Kidney epithelial cell (primary cell): ENCODE results near the gene FCN2. TPM values are rescaled to one million over a fixed set of nuclear protein-coding genes. Genes with fewer than 3 reads are reported as not detected.

Experiments
- DNase-seq: peaks from one replicate; pipeline ENCODE4 v3.0.0-alpha.2; 2010; ENCODE audit warnings: low read depth
- H3K27me3 ChIP-seq: 2 replicates; pipeline ENCODE4 v1.6.0; 2011; ENCODE audit warnings: low read length; ENCODE audit not compliant: control insufficient read depth, insufficient read depth
- H3K36me3 ChIP-seq: 2 replicates; pipeline ENCODE4 v1.5.1; 2011; ENCODE audit warnings: low read length; ENCODE audit not compliant: control insufficient read depth, insufficient read depth
- H3K4me3 ChIP-seq: 2 replicates; pipeline ENCODE4 v1.5.1; 2011; ENCODE audit warnings: low read depth, mild to moderate bottlenecking, control low read depth, low read length
- total RNA-seq: library from RNA; depleted of rRNA; stranded (reverse); fragments of >200 nt; gene quantifications from 2 replicates; pipeline ENCODE4 v1.2.3, GENCODE V29; 2015
- TF ChIP-seq, protein P1 (sequence below): IDR thresholded peaks from 2 replicates; pipeline ENCODE4 v1.5.1; 2011; ENCODE audit warnings: mild to moderate bottlenecking, moderate library complexity, low read length, control low read depth, inconsistent platforms; ENCODE audit not compliant: insufficient read depth, poor library complexity, severe bottlenecking

The FCN2 gene
- total RNA-seq, 1 donor from 2014 or later = not detected

DNA sequence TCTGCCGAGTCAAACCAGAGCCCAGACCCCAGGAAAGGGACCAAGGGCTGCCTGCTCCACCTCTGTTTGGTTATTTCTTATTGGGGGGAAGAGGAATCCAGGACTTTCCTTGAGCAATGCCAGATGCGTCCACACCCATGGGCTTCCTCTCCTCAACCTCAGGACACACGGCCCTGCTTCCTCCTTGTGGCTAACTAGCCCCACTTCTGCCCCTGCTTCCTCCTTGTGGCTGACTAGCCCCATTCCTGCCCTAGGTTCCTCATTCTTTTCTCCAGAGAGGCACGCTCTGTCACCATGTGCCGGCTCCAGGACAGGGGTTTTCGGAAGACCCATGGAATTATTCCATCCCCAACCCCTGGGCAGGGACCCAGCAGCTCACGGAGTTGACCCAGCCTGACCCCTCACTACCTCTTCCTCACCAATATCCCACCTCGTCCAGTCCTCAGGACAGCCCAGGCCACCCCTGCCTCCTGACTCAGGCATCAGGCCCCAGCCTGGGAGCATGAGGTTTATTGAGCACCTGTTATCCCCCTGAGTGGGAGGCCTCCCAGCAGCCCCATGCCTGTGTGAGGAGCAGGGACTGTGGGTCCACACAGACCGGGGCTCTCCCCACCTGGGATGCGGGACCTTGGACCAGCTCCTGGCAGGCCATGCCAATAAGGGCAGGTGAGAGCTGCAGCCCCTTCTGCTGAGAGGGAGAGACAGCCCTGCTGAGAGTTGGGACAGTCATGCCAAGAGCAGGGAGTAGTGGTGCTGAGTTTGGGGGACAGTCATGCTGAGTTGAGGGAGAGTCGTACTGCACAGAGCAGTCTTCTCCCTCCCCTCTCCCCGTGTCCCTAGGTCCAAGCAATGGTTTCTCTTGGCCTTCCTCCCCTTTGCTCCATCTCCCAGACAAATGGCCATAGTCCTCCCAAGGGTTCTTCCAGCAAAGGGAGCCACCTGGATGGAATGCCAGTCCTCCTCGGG is 48.9 kb downstream of the FCN2 start:
- DNase-seq = no peak
- Histone ChIP-seq H3K27me3 (no peaks in the 10 kb centered on the region), H3K36me3 (no peaks in the 10 kb centered on the region), H3K4me3 (no peak overlapping the region)
- TF ChIP-seq, protein P1, sequence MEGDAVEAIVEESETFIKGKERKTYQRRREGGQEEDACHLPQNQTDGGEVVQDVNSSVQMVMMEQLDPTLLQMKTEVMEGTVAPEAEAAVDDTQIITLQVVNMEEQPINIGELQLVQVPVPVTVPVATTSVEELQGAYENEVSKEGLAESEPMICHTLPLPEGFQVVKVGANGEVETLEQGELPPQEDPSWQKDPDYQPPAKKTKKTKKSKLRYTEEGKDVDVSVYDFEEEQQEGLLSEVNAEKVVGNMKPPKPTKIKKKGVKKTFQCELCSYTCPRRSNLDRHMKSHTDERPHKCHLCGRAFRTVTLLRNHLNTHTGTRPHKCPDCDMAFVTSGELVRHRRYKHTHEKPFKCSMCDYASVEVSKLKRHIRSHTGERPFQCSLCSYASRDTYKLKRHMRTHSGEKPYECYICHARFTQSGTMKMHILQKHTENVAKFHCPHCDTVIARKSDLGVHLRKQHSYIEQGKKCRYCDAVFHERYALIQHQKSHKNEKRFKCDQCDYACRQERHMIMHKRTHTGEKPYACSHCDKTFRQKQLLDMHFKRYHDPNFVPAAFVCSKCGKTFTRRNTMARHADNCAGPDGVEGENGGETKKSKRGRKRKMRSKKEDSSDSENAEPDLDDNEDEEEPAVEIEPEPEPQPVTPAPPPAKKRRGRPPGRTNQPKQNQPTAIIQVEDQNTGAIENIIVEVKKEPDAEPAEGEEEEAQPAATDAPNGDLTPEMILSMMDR = no peak

DNA sequence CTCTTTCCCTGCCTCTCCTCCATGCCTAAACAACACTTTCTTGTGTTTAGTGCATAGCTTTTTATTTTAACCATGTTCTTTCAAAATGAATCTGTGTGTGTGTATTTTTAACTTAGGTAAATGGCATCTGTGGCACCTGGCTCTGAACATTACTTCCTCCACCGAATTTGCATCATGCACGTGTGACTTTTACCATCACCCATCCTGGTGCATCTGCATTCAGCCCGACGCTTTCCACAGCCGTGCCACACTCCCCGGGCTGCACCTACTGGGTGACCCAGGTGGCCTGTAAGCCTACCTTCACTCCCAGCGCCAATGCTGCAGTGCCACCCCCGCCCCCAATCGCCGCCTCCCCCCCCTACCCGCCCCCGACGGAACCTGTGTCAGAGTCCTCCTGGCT is 49.8 kb downstream of the FCN2 start:
- no peak for DNase-seq
- Histone ChIP-seq H3K36me3 (no peaks in the 10 kb centered on the region), H3K27me3 (no peaks in the 10 kb centered on the region), H3K4me3 (no peak overlapping the region)
- TF ChIP-seq, protein P1 = no peak

DNA sequence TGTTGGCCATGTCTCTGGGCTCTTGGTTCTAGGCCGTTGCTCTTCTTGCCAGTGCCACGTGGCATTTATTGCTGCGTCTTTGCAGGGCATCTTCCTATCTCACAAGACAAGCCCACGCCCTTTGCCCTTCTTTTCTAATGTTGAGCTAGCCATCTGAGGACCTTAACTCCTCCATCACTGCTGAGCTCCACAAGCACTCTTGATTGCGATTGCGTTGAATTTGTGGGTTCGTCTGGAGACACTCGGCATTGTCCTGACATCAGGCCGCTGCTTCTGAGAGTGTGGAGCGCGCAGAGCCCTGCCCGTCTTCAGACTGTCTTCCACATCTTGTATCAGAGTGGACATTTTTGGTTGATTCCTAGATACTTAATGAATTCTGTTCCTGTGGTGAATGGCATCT is 51.6 kb downstream of the FCN2 start:
- TF ChIP-seq, protein P1 = no peak

DNA sequence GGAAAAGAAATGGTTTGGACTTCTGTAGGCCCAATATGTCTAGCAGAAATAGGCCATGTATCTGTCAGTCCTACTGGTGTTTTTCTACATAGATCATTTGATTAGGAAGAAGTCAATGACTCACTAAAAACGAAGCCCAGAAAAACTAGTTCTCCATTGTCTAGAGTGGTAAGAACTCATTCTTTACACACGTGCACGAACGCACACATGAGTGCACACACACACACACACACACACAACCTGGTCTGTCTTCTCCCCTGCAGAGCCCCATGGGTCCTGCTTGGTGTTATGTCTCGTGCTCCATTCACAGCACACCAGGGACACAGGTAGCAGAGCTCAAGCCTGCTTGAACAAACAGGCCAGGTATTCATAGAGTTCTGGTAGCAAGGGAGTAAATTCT is 52.0 kb downstream of the FCN2 start:
- TF ChIP-seq, protein P1 = no peak
- Histone ChIP-seq H3K27me3 (peaks cover 8% of the 10 kb centered on the region), H3K4me3 (no peak overlapping the region)

More for the DNA sequence above, 51.6 kb downstream of the FCN2 start:
- Histone ChIP-seq H3K36me3 (no peaks in the 10 kb centered on the region), H3K27me3 (peaks cover 8% of the 10 kb centered on the region), H3K4me3 (no peak overlapping the region)
- no peak for DNase-seq

DNA sequence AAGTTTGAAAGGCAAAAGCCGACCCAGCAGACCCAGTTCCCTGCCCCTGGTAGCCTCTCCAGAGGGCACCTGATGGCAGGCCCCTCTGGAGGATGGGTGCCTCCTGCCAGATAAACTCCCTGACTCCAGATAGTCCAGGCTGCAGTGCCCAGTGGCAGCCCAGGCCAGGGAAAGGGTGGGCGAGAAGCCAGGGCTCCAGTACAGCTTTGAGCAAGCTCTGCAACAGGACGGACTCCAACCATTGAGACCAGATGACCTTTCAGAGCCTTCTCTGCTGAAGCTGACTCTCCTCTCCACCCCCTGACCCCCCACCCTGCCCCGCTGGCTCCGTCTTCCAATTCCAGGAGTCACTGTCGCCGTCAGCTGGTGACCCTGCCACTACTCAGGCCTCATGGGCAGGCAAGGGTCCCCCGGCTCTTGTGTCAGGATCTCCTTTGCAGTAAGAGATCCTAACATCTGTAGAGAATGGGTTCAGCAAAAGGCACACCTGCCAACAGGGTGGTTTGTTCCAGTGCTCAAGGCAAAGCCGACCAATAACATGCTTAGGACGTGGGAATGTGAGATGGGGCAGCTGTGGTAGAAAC is 52.6 kb downstream of the FCN2 start:
- no peak overlapping the region for H3K4me3 ChIP-seq
- DNase-seq = no peak
- TF ChIP-seq, protein P1 = no peak
- peaks cover 8% of the 10 kb centered on the region for H3K27me3 ChIP-seq
- no peaks in the 10 kb centered on the region for H3K36me3 ChIP-seq

More for the DNA sequence above, 52.0 kb downstream of the FCN2 start:
- DNase-seq = no peak
- H3K36me3 ChIP-seq = no peaks in the 10 kb centered on the region
